Mesothelial cell of epicardium (in vitro differentiated cells): ENCODE results near the gene SMIM8. TPM values are rescaled to one million over a fixed set of nuclear protein-coding genes. Genes with fewer than 3 reads are reported as not detected.
"Not testable (repeated sequence)": the region's sequence is repeated elsewhere in the genome, so short reads cannot be mapped to it uniquely, and the experiment has no call there.

Source experiments
- DNase-seq, 2 experiments: peaks; one replicate each; pipeline ENCODE4 v3.0.0; 2021; ENCODE audit warnings: low spot score in 2 of 2; ENCODE audit not compliant: unreplicated experiment in 2 of 2
- H3K27ac Mint-ChIP-seq: 2 replicates; pipeline ENCODE4 v1.8.0; 2021; ENCODE audit warnings: mixed read lengths
- H3K27me3 Mint-ChIP-seq: 2 replicates; pipeline ENCODE4 v1.8.0; 2021; ENCODE audit warnings: low read depth, mixed read lengths
- H3K36me3 Mint-ChIP-seq: 2 replicates; pipeline ENCODE4 v1.8.0; 2021; ENCODE audit warnings: mixed read lengths
- H3K4me1 Mint-ChIP-seq: 2 replicates; pipeline ENCODE4 v1.8.0; 2021; ENCODE audit warnings: mixed read lengths
- H3K4me3 Mint-ChIP-seq: 2 replicates; pipeline ENCODE4 v1.8.0; 2021; ENCODE audit warnings: mild to moderate bottlenecking, moderate library complexity, mixed read lengths
- H3K9me3 Mint-ChIP-seq: 2 replicates; pipeline ENCODE4 v1.8.0; 2021; ENCODE audit warnings: mixed read lengths
- CTCF ChIP-seq: fragments of 200-600 bp; sonication (generic); IDR thresholded peaks from one replicate; pipeline ENCODE4 v1.5.0; 2021; ENCODE audit warnings: antibody characterized with exemption; ENCODE audit not compliant: unreplicated experiment
- total RNA-seq: library from RNA; stranded (reverse); gene quantifications from 3 replicates; pipeline ENCODE4 v1.2.1, GENCODE V29; 2021

The SMIM8 gene
- total RNA-seq, 1 donor from 2014 or later: 26.7 TPM

- H3K27ac Mint-ChIP-seq: no peak overlapping the region
- H3K27me3 Mint-ChIP-seq: peaks cover 4% of the 10 kb centered on the region
- no peaks in the 10 kb centered on the region for H3K36me3 Mint-ChIP-seq
- no peaks in the 10 kb centered on the region for H3K9me3 Mint-ChIP-seq
- TF ChIP-seq CTCF: no peak
- no peak overlapping the region for H3K4me3 Mint-ChIP-seq
- H3K4me1 Mint-ChIP-seq: peaks cover 3% of the 10 kb centered on the region
- no peak for DNase-seq
Observed at GRCh38 chr6:87293526-87293925, 28.9 kb upstream of the SMIM8 start.

DNA sequence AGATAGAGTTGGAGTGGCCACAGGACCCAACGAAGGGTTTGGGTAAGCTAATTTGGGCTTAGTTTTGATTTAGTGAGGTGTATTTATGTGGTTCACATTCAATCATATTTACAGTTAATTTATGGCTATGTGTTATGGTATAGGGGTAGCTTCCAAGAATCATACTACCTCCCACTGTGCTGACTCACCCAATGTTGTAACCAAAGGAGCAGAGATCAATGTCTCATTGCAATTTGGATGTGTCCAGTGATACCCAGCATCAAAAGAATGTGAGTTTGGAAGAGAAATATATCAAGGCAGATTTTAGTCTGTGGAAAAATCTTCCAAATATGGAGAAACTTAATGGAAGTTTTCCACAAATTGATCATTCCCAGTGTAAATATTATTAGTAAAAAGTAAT, 25.3 kb upstream of the SMIM8 start:
- Mint-ChIP-seq H3K9me3 (peaks cover 7% of the 10 kb centered on the region), H3K27ac (no peak overlapping the region), H3K4me1 (no peaks in the 10 kb centered on the region), H3K36me3 (no peaks in the 10 kb centered on the region), H3K27me3 (peaks cover 7% of the 10 kb centered on the region), H3K4me3 (no peak overlapping the region)
- no peak for TF ChIP-seq CTCF
- DNase-seq: no peak

GRCh38 chr6:87301277-87301676, 21.1 kb upstream of the SMIM8 start:
- peaks cover 27% of the 10 kb centered on the region for H3K9me3 Mint-ChIP-seq
- not testable (repeated sequence) for H3K36me3 Mint-ChIP-seq, DNase-seq, H3K27ac Mint-ChIP-seq, H3K4me3 Mint-ChIP-seq, H3K4me1 Mint-ChIP-seq
- peaks cover 11% of the 10 kb centered on the region for H3K27me3 Mint-ChIP-seq

GRCh38 chr6:87308970-87309369, 13.4 kb upstream of the SMIM8 start:
- H3K36me3 Mint-ChIP-seq: no peaks in the 10 kb centered on the region
- H3K27ac Mint-ChIP-seq: no peak overlapping the region
- TF ChIP-seq CTCF: no peak
- H3K4me3 Mint-ChIP-seq: no peak overlapping the region
- no peak for DNase-seq
- H3K27me3 Mint-ChIP-seq: peaks cover 22% of the 10 kb centered on the region
- peaks cover 7% of the 10 kb centered on the region for H3K9me3 Mint-ChIP-seq
- H3K4me1 Mint-ChIP-seq: no peaks in the 10 kb centered on the region

- Mint-ChIP-seq H3K9me3 (no peaks in the 10 kb centered on the region), H3K36me3 (no peaks in the 10 kb centered on the region), H3K27me3 (peaks cover 27% of the 10 kb centered on the region), H3K4me1 (no peaks in the 10 kb centered on the region), H3K4me3 (no peak overlapping the region), H3K27ac (no peak overlapping the region)
- DNase-seq: no peak
- no peak for TF ChIP-seq CTCF
Observed at GRCh38 chr6:87312860-87313259, 9.5 kb upstream of the SMIM8 start.

- TF ChIP-seq CTCF: no peak
- no peaks in the 10 kb centered on the region for H3K36me3 Mint-ChIP-seq
- H3K4me1 Mint-ChIP-seq: no peaks in the 10 kb centered on the region
- no peak overlapping the region for H3K4me3 Mint-ChIP-seq
- DNase-seq: no peak
- H3K9me3 Mint-ChIP-seq: no peaks in the 10 kb centered on the region
- no peak overlapping the region for H3K27ac Mint-ChIP-seq
- peaks cover 27% of the 10 kb centered on the region for H3K27me3 Mint-ChIP-seq
Observed at GRCh38 chr6:87315071-87315470, 7.3 kb upstream of the SMIM8 start.
